H1 (cell line): Measurements from ENCODE around the gene ADCY7. TPM values are rescaled to one million over a fixed set of nuclear protein-coding genes. Genes with fewer than 3 reads are reported as not detected.

Source experiments
- CTCF ChIA-PET: fragments of 300-600 bp; sonication (Branson Sonifier 250); formaldehyde crosslinking; loops from one replicate; lab custom pipeline; 2021; ENCODE audit not compliant: partially characterized antibody; lab: Charles Lee
- POLR2A ChIA-PET: fragments of 300-600 bp; sonication (Branson Sonifier 250); formaldehyde crosslinking; loops from one replicate; lab custom pipeline; 2021; ENCODE audit warnings: inconsistent platforms; ENCODE audit not compliant: partially characterized antibody; lab: Charles Lee
- DNase-seq, 2 experiments: peaks; one replicate each; pipeline versions ENCODE4 v3.0.0 to v3.0.0-alpha.2; 2010 to 2022; ENCODE audit warnings: low spot score in 2 of 2, low read depth in 1 of 2, mixed read lengths in 1 of 2
- FAIRE-seq: peaks from 2 replicates; lab custom pipeline; 2011; peaks lifted over from hg19 to GRCh38; lab: Jason Lieb, UNC
- H2AFZ ChIP-seq: 2 replicates; pipeline ENCODE4 v1.8.1; 2012; ENCODE audit warnings: low read length, inconsistent platforms
- H2AK5ac ChIP-seq: 2 replicates; pipeline ENCODE4 v1.6.1; 2013; ENCODE audit warnings: low read depth, low read length
- H2BK120ac ChIP-seq: replicated peaks from 2 replicates; pipeline ENCODE3; 2013; ENCODE audit warnings: low read depth, low read length, inconsistent platforms
- H2BK12ac ChIP-seq: 2 replicates; pipeline ENCODE4 v1.6.1; 2013; ENCODE audit warnings: low read depth, low read length
- H2BK15ac ChIP-seq: 2 replicates; pipeline ENCODE4 v1.6.1; 2013; ENCODE audit warnings: low read length
- H2BK20ac ChIP-seq: 2 replicates; pipeline ENCODE4 v1.6.1; 2013; ENCODE audit warnings: low read length
- H2BK5ac ChIP-seq: 2 replicates; pipeline ENCODE4 v1.6.1; 2013; ENCODE audit warnings: low read depth, low read length
- H3K14ac ChIP-seq: 2 replicates; pipeline ENCODE4 v1.6.1; 2013; ENCODE audit warnings: inconsistent platforms; ENCODE audit not compliant: insufficient read length
- H3K18ac ChIP-seq: 2 replicates; pipeline ENCODE4 v1.6.1; 2013; ENCODE audit warnings: low read length; ENCODE audit errors: extremely low read depth
- H3K23ac ChIP-seq: 2 replicates; pipeline ENCODE4 v1.6.1; 2013; ENCODE audit warnings: inconsistent platforms; ENCODE audit not compliant: insufficient read length
- H3K23me2 ChIP-seq: 2 replicates; pipeline ENCODE4 v1.6.1; 2013; ENCODE audit warnings: low read depth, low read length
- H3K27ac ChIP-seq: 2 replicates; pipeline ENCODE4 v1.6.1; 2011; ENCODE audit warnings: low read depth, low read length, inconsistent platforms
- H3K27me3 ChIP-seq, 4 experiments: replicated peaks in 1 of 4; 1 replicate in 1 of 4; 2 replicates in 3 of 4; pipeline versions ENCODE4 v1.6.1 to v1.8.1; 2011 to 2013; ENCODE audit warnings: low read length in 3 of 4, mild to moderate bottlenecking in 3 of 4, inconsistent platforms in 2 of 4, mixed read lengths in 2 of 4, moderate library complexity in 1 of 4; ENCODE audit not compliant: control insufficient read depth in 3 of 4, insufficient read depth in 3 of 4; ENCODE audit errors: extremely low read depth in 1 of 4
- H3K36me3 ChIP-seq, 4 experiments: 2 replicates each; pipeline versions ENCODE4 v1.6.1 to v1.8.1; 2011 to 2013; ENCODE audit warnings: mild to moderate bottlenecking in 4 of 4, low read length in 3 of 4, moderate library complexity in 2 of 4, control low read depth in 1 of 4, inconsistent platforms in 1 of 4; ENCODE audit not compliant: insufficient read depth in 4 of 4, control insufficient read depth in 2 of 4
- H3K4ac ChIP-seq: replicated peaks from 2 replicates; pipeline ENCODE3; 2013; ENCODE audit warnings: low read length, low read depth, mixed read lengths, inconsistent platforms; ENCODE audit not compliant: insufficient read length
- H3K4me1 ChIP-seq, 4 experiments: replicated peaks in 1 of 4; 1 replicate in 1 of 4; 2 replicates in 3 of 4; pipeline versions ENCODE4 v1.6.1 to v1.8.1; 2011 to 2013; ENCODE audit warnings: low read length in 3 of 4, inconsistent platforms in 2 of 4, mixed read lengths in 1 of 4; ENCODE audit not compliant: insufficient read depth in 4 of 4, control insufficient read depth in 3 of 4
- H3K4me2 ChIP-seq, 2 experiments: 2 replicates each; pipeline versions ENCODE4 v1.6.1 to v1.8.1; 2011 to 2013; ENCODE audit warnings: low read depth in 2 of 2, low read length in 2 of 2, control low read depth in 1 of 2, inconsistent platforms in 1 of 2, mild to moderate bottlenecking in 1 of 2; ENCODE audit not compliant: insufficient read depth in 1 of 2
- H3K4me3 ChIP-seq, 4 experiments: fragments of 200-600, 300-600 bp in 1 of 4; sonication (generic), shearing (Covaris generic), sonication (Bioruptor Twin) in 1 of 4; 2 replicates each; pipeline versions ENCODE4 v1.5.1 to v1.8.1; 2011 to 2016; ENCODE audit warnings: low read length in 4 of 4, low read depth in 3 of 4, control low read depth in 2 of 4, inconsistent platforms in 2 of 4, mild to moderate bottlenecking in 2 of 4, mixed read lengths in 1 of 4, moderate library complexity in 1 of 4; ENCODE audit not compliant: insufficient read depth in 2 of 4; ENCODE audit errors: extremely low read depth in 1 of 4
- H3K56ac ChIP-seq: replicated peaks from 2 replicates; pipeline ENCODE3; 2013; ENCODE audit warnings: low read depth, mild to moderate bottlenecking, mixed read lengths, low read length, inconsistent platforms; ENCODE audit not compliant: insufficient read length
- H3K79me1 ChIP-seq: 2 replicates; pipeline ENCODE4 v1.6.1; 2013; ENCODE audit warnings: low read depth, low read length, control low read depth
- H3K79me2 ChIP-seq, 2 experiments: 2 replicates each; pipeline versions ENCODE4 v1.6.1 to v1.8.1; 2012 to 2013; ENCODE audit warnings: low read length in 2 of 2, mild to moderate bottlenecking in 2 of 2, inconsistent platforms in 1 of 2; ENCODE audit not compliant: insufficient read depth in 2 of 2, control insufficient read depth in 1 of 2
- H3K9ac ChIP-seq, 4 experiments: replicated peaks in 1 of 4; 1 replicate in 1 of 4; 2 replicates in 3 of 4; pipeline versions ENCODE4 v1.6.1 to v1.8.1; 2011 to 2013; ENCODE audit warnings: low read depth in 3 of 4, low read length in 3 of 4, control low read depth in 2 of 4, mild to moderate bottlenecking in 2 of 4, moderate library complexity in 2 of 4, inconsistent platforms in 1 of 4; ENCODE audit errors: extremely low read depth in 1 of 4
- H3K9me3 ChIP-seq, 2 experiments: 2 replicates each; pipeline versions ENCODE4 v1.6.1 to v1.8.1; 2012 to 2013; ENCODE audit warnings: mild to moderate bottlenecking in 2 of 2, moderate library complexity in 2 of 2, control low read depth in 1 of 2, inconsistent platforms in 1 of 2, low read depth in 1 of 2, low read length in 1 of 2, mixed read lengths in 1 of 2; ENCODE audit not compliant: insufficient read depth in 2 of 2
- H4K20me1 ChIP-seq, 2 experiments: replicated peaks in 1 of 2; 2 replicates each; pipeline versions ENCODE3 to v1.8.1; 2011 to 2013; ENCODE audit warnings: inconsistent platforms in 2 of 2, low read length in 2 of 2, mild to moderate bottlenecking in 1 of 2; ENCODE audit not compliant: insufficient read depth in 2 of 2, control insufficient read depth in 1 of 2
- H4K5ac ChIP-seq: 2 replicates; pipeline ENCODE4 v1.6.1; 2013; ENCODE audit warnings: low read length, low read depth, mixed read lengths, inconsistent platforms; ENCODE audit not compliant: insufficient read length
- H4K8ac ChIP-seq: 2 replicates; pipeline ENCODE4 v1.8.0; 2013; ENCODE audit warnings: mild to moderate bottlenecking, moderate library complexity, low read length, inconsistent platforms; ENCODE audit not compliant: insufficient read depth; ENCODE audit errors: extremely low read depth
- H4K91ac ChIP-seq: replicated peaks from 2 replicates; pipeline ENCODE3; 2013; ENCODE audit warnings: low read length, mixed read lengths, inconsistent platforms; ENCODE audit not compliant: insufficient read length
- HDAC6 ChIP-seq: IDR thresholded peaks from one replicate; pipeline ENCODE4 v1.7.1; 2012; ENCODE audit warnings: low read depth, mild to moderate bottlenecking, inconsistent platforms, low read length, moderate library complexity
- RFX5 ChIP-seq: IDR thresholded peaks from 2 replicates; pipeline ENCODE4 v1.6.1; 2011; ENCODE audit warnings: low read depth, low read length, improper control_type of control experiment, borderline replicate concordance
- RNF2 ChIP-seq: fragments of 200-900, 300-1000 bp; sonication (generic); IDR thresholded peaks from 2 replicates; pipeline ENCODE4 v1.7.1; 2016; ENCODE audit warnings: borderline replicate concordance, low read depth, mild to moderate bottlenecking, antibody characterized with exemption, low read length; ENCODE audit not compliant: poor library complexity, severe bottlenecking; ENCODE audit errors: missing control alignments
- RXRA ChIP-seq: IDR thresholded peaks from 2 replicates; pipeline ENCODE4 v1.6.1; 2011; ENCODE audit warnings: low read depth, mild to moderate bottlenecking, low read length, moderate library complexity; ENCODE audit not compliant: insufficient read depth
- SP2 ChIP-seq: IDR thresholded peaks from 2 replicates; pipeline ENCODE4 v1.6.1; 2012; ENCODE audit warnings: mild to moderate bottlenecking, low read length, inconsistent platforms
- TEAD4 ChIP-seq: IDR thresholded peaks from 2 replicates; pipeline ENCODE4 v1.6.1; 2012; ENCODE audit warnings: low read depth, low read length, inconsistent platforms, mixed read lengths
- WGBS, 2 experiments: shearing (Covaris generic) in 1 of 2; methylation state at CpG; one replicate each; pipeline versions ENCODE4 v1.1.6 to v1.1.7; 2013 to 2015; ENCODE audit warnings: low lambda C conversion rate in 2 of 2, mixed read lengths in 2 of 2, inconsistent platforms in 1 of 2, low coverage in 1 of 2, missing lambda C conversion rate in 1 of 2; ENCODE audit not compliant: insufficient replicate concordance in 2 of 2, insufficient coverage in 1 of 2, insufficient read length in 1 of 2; ENCODE audit errors: extremely low coverage in 1 of 2, missing lambda C conversion rate in 1 of 2; 5-methylcytosine and 5-hydroxymethylcytosine counted together
- polyA plus RNA-seq, 7 experiments: library from polyadenylated mRNA; depleted of rRNA in 3 of 7; stranded (reverse) in 5 of 7; unstranded in 2 of 7; fragments of >200 nt in 5 of 7; fragments of 200-250 nt in 2 of 7; gene quantifications; 1 replicate in 5 of 7; 2 replicates in 1 of 7; 4 replicates in 1 of 7; pipeline versions ENCODE4 v1.2.1 to v1.2.3, GENCODE V29; 2011 to 2013; ENCODE audit warnings: missing spikeins in 2 of 7, mixed read lengths in 2 of 7
- total RNA-seq: library from RNA; stranded (reverse); fragmentation: NEBNext Ultra II Directional; extraction: Animal tissue kit (Norgen Biotek cat#: 25700); gene quantifications from 2 replicates; pipeline ENCODE4 v1.2.1, GENCODE V29; 2021

Gene ADCY7
- total and polyA plus RNA-seq, 2 of the 8 experiments (the other 6 are each of a cell fraction or from before 2014, with no cell fraction given): 2.4 to 5.1 TPM

DNA sequence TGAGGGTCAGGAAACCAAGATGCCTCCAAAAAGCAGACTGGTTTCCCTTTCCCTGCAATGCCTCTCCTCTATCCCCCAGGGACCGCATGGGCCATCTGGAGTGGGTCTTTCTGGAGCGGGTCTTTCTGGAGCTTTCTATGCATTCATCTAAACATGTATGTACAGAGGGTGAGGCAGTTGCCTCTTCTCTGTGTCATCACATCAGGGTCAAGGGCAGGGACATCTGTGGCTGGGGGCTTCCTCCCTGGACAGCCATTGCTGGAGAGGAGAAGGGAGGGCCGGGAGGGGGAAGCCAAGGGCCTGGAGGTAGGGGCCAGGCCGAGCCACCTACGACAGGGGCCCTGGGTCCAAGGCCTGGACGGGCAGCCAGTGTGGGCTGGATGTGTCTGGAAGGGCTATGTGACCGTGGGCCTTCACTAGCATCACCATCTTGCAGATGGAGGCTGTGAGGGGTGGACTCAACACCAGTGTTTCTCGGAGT, 840 bp downstream of the ADCY7 start:
- no peak overlapping the region for H2BK120ac ChIP-seq
- H2BK5ac ChIP-seq: no peak overlapping the region
- H3K56ac ChIP-seq: no peak overlapping the region
- H3K79me1 ChIP-seq: no peaks in the 10 kb centered on the region
- no peak overlapping the region for H3K23ac ChIP-seq
- H3K79me2 ChIP-seq: no peaks in the 10 kb centered on the region
- no peak overlapping the region for H3K14ac ChIP-seq
- ChIA-PET POLR2A (interaction anchor here (0.9 kb wide), 1 partner anchor 16 kb away, joined by 3 read pairs; no protein-coding TSS in a partner anchor), CTCF (interaction anchor here (0.6 to 3.1 kb wide), 6 partner anchors 8 to 539 kb away, joined by 3 to 9 read pairs (median 3); no protein-coding TSS in a partner anchor)
- no peaks in the 10 kb centered on the region for H3K27me3 ChIP-seq
- peaks cover 0 to 2% of the 10 kb centered on the region in 2 experiments for H4K20me1 ChIP-seq
- H3K27ac ChIP-seq: no peak overlapping the region
- H3K4me3 ChIP-seq: no peak overlapping the region
- no peak overlapping the region for H4K5ac ChIP-seq
- no peak overlapping the region for H2AFZ ChIP-seq
- no peak overlapping the region for H3K9ac ChIP-seq
- no peak overlapping the region for H2BK20ac ChIP-seq
- peaks cover 0 to 12% (median 8%) of the 10 kb centered on the region in 4 experiments; a peak in 6 of 7 replicates for H3K4me1 ChIP-seq
- no peak overlapping the region for H2BK15ac ChIP-seq
- peak overlapping the region; percentile 30 for H4K91ac ChIP-seq
- FAIRE-seq (no peak), DNase-seq (no peak)
- WGBS, 2 experiments: 95% methylated on average over 4 of the region's 8 CpGs; no CpG with 5 or more reads in 1 of the 2 experiments
- H4K8ac ChIP-seq: no peak overlapping the region
- TF ChIP-seq RXRA (no peak), TEAD4 (no peak), HDAC6 (no peak), RNF2 (no peak), RFX5 (no peak), SP2 (no peak)
- peak overlapping the region; percentile 48; the same call in 1 of the 2 replicates for H3K18ac ChIP-seq
- no peak overlapping the region for H3K4ac ChIP-seq
- no peaks in the 10 kb centered on the region for H3K23me2 ChIP-seq
- H2AK5ac ChIP-seq: no peak overlapping the region
- no peak overlapping the region for H3K4me2 ChIP-seq
- no peak overlapping the region for H2BK12ac ChIP-seq
- H3K36me3 ChIP-seq: no peaks in the 10 kb centered on the region
- H3K9me3 ChIP-seq: no peaks in the 10 kb centered on the region
